CD14-positive monocyte (primary cell): ENCODE measurements around the gene ZNF565. TPM values are rescaled to one million over a fixed set of nuclear protein-coding genes. Genes with fewer than 3 reads are reported as not detected.

Experiments used
- DNase-seq, 3 donors: peaks; one replicate each; pipeline ENCODE4 v3.0.0-alpha.2; 2011 to 2022
- H2AFZ ChIP-seq: 2 replicates; pipeline ENCODE4 v1.6.0; 2012; ENCODE audit warnings: mild to moderate bottlenecking, low read depth, low read length, inconsistent platforms; ENCODE audit not compliant: insufficient read depth, poor library complexity, severe bottlenecking
- H3K27ac ChIP-seq, 2 donors: 1 replicate in 1 of 2; 2 replicates in 1 of 2; pipeline ENCODE4 v1.5.1; 2012 to 2013; ENCODE audit warnings: low read length in 2 of 2, control low read depth in 1 of 2, inconsistent platforms in 1 of 2, low read depth in 1 of 2, mild to moderate bottlenecking in 1 of 2
- H3K27me3 ChIP-seq, 2 donors: one replicate each; pipeline versions ENCODE4 v1.6.0 to v1.6.1; 2011 to 2013; ENCODE audit warnings: low read length in 2 of 2; ENCODE audit not compliant: control insufficient read depth in 2 of 2, insufficient read depth in 2 of 2
- H3K36me3 ChIP-seq, 2 donors: replicated peaks in 1 of 2; 1 replicate in 1 of 2; 2 replicates in 1 of 2; pipeline versions ENCODE4 v1.5.1 to v1.6.1; 2012 to 2013; ENCODE audit warnings: low read length in 2 of 2, control low read depth in 1 of 2, inconsistent platforms in 1 of 2, mild to moderate bottlenecking in 1 of 2; ENCODE audit not compliant: insufficient read depth in 2 of 2, control insufficient read depth in 1 of 2
- H3K4me1 ChIP-seq, 2 donors: 1 replicate in 1 of 2; 2 replicates in 1 of 2; pipeline versions ENCODE4 v1.5.1 to v1.6.1; 2012 to 2013; ENCODE audit warnings: low read length in 2 of 2, control low read depth in 1 of 2, inconsistent platforms in 1 of 2, mild to moderate bottlenecking in 1 of 2, moderate library complexity in 1 of 2; ENCODE audit not compliant: insufficient read depth in 2 of 2, control insufficient read depth in 1 of 2
- H3K4me2 ChIP-seq: replicated peaks from 2 replicates; pipeline ENCODE3; 2012; ENCODE audit warnings: low read length, moderate library complexity, mild to moderate bottlenecking; ENCODE audit not compliant: poor library complexity, severe bottlenecking; ENCODE audit errors: extremely low read depth
- H3K4me3 ChIP-seq, 3 experiments: fragments of 200-600 bp in 1 of 3; sonication (generic) in 1 of 3; replicated peaks in 1 of 3; 1 replicate in 2 of 3; 2 replicates in 1 of 3; pipeline ENCODE4 v1.5.1; 2011 to 2013; ENCODE audit warnings: low read length in 3 of 3, mild to moderate bottlenecking in 3 of 3, control low read depth in 2 of 3, low read depth in 2 of 3, inconsistent platforms in 1 of 3, moderate library complexity in 1 of 3
- H3K79me2 ChIP-seq: 2 replicates; pipeline ENCODE4 v1.6.0; 2012; ENCODE audit warnings: mild to moderate bottlenecking, control low read depth, inconsistent platforms, low read length, moderate library complexity; ENCODE audit not compliant: insufficient read depth
- H3K9ac ChIP-seq: 2 replicates; pipeline ENCODE4 v1.6.0; 2017; ENCODE audit warnings: low read length, mild to moderate bottlenecking; ENCODE audit not compliant: insufficient read depth, poor library complexity, severe bottlenecking
- H3K9me3 ChIP-seq, 2 donors: replicated peaks in 1 of 2; 1 replicate in 1 of 2; 2 replicates in 1 of 2; pipeline versions ENCODE4 v1.5.1 to v1.6.1; 2012 to 2013; ENCODE audit warnings: low read length in 2 of 2, control low read depth in 1 of 2; ENCODE audit not compliant: control insufficient read depth in 1 of 2, insufficient read depth in 1 of 2
- H4K20me1 ChIP-seq: 2 replicates; pipeline ENCODE4 v1.6.0; 2012; ENCODE audit warnings: mild to moderate bottlenecking, low read length, control low read depth, moderate library complexity; ENCODE audit not compliant: insufficient read depth
- H3K27ac Mint-ChIP-seq, 7 donors: one replicate each; pipeline ENCODE4 v1.8.0; 2020; ENCODE audit warnings: mild to moderate bottlenecking in 7 of 7, mixed read lengths in 7 of 7, moderate library complexity in 6 of 7, inconsistent platforms in 2 of 7
- H3K27me3 Mint-ChIP-seq, 3 donors: one replicate each; pipeline ENCODE4 v1.8.0; 2021 to 2022; ENCODE audit warnings: low read depth in 3 of 3, mild to moderate bottlenecking in 3 of 3, mixed read lengths in 3 of 3, moderate library complexity in 3 of 3, inconsistent platforms in 1 of 3
- H3K36me3 Mint-ChIP-seq, 2 donors: one replicate each; pipeline ENCODE4 v1.8.0; 2020; ENCODE audit warnings: mixed read lengths in 2 of 2, inconsistent platforms in 1 of 2, mild to moderate bottlenecking in 1 of 2
- H3K4me1 Mint-ChIP-seq: one replicate; pipeline ENCODE4 v1.8.0; 2020; ENCODE audit warnings: mild to moderate bottlenecking, mixed read lengths
- H3K4me3 Mint-ChIP-seq, 2 donors: one replicate each; pipeline ENCODE4 v1.8.0; 2020; ENCODE audit warnings: mild to moderate bottlenecking in 2 of 2, mixed read lengths in 2 of 2, moderate library complexity in 1 of 2
- H3K9me3 Mint-ChIP-seq, 7 donors: one replicate each; pipeline ENCODE4 v1.8.0; 2020 to 2022; ENCODE audit warnings: mixed read lengths in 7 of 7, mild to moderate bottlenecking in 6 of 7, moderate library complexity in 6 of 7, inconsistent platforms in 2 of 7
- CTCF ChIP-seq: fragments of 200-600 bp; IDR thresholded peaks from one replicate; pipeline ENCODE4 v1.8.0; 2022; ENCODE audit warnings: antibody characterized with exemption, mild to moderate bottlenecking
- WGBS: methylation state at CpG from one replicate; pipeline ENCODE4 v1.1.5; 2013; ENCODE audit warnings: missing lambda C conversion rate; ENCODE audit not compliant: insufficient coverage; 5-methylcytosine and 5-hydroxymethylcytosine counted together
- intact Hi-C, 2 donors: fragments of 100-400 bp; cut with micrococcal nuclease; formaldehyde crosslinking; loops; one replicate each; pipeline versions ENCODE4 v1.15.0 to v1.15.1; 2023
- polyA plus RNA-seq, 3 donors: library from polyadenylated mRNA; depleted of rRNA in 1 of 3; unstranded in 2 of 3; stranded (reverse) in 1 of 3; fragments of 300-500 nt in 2 of 3; fragments of >200 nt in 1 of 3; fragmentation: Illumina TruSeq in 2 of 3; gene quantifications; 1 replicate in 2 of 3; 2 replicates in 1 of 3; pipeline ENCODE4 v1.2.3, GENCODE V29; 2012 to 2021

ZNF565 gene
- polyA plus RNA-seq, 3 donors = 1.5 to 3.5 (median 2.1) TPM

GRCh38 chr19:36203293-36203692 is 11.2 kb downstream of the ZNF565 start:
- no peak overlapping the region for H3K4me2 ChIP-seq
- WGBS = 100% methylated on average over 1 of the region's 4 CpGs
- H3K27me3 ChIP-seq = no peaks in the 10 kb centered on the region
- H3K4me3 ChIP-seq = no peak overlapping the region
- Mint-ChIP-seq H3K4me1 (peaks cover 1% of the 10 kb centered on the region), H3K9me3 (no peaks in the 10 kb centered on the region), H3K4me3 (no peak overlapping the region), H3K36me3 (peaks cover 32 to 46% of the 10 kb centered on the region in 2 donors), H3K27ac (no peak overlapping the region), H3K27me3 (peaks cover 0 to 2% (median 2%) of the 10 kb centered on the region in 3 donors)
- H3K9ac ChIP-seq = no peak overlapping the region
- H2AFZ ChIP-seq = no peak overlapping the region
- H3K9me3 ChIP-seq = no peaks in the 10 kb centered on the region
- H3K79me2 ChIP-seq = no peaks in the 10 kb centered on the region
- peaks cover 2 to 14% of the 10 kb centered on the region in 2 donors for H3K36me3 ChIP-seq
- intact Hi-C loops = no loop called here
- no peak overlapping the region for H3K27ac ChIP-seq
- H3K4me1 ChIP-seq = no peaks in the 10 kb centered on the region
- H4K20me1 ChIP-seq = no peaks in the 10 kb centered on the region
- TF ChIP-seq CTCF = no peak
- DNase-seq = no peak

- no peak for DNase-seq
- peaks cover 0 to under 1% (median 0%) of the 10 kb centered on the region in 7 donors for H3K9me3 Mint-ChIP-seq
- H3K27ac ChIP-seq = no peak overlapping the region
- no peak overlapping the region for H3K9ac ChIP-seq
- no peaks in the 10 kb centered on the region for H3K4me1 ChIP-seq
- no peaks in the 10 kb centered on the region for H3K79me2 ChIP-seq
- H3K4me3 Mint-ChIP-seq = no peak overlapping the region
- no peak overlapping the region for H2AFZ ChIP-seq
- H3K4me1 Mint-ChIP-seq = no peaks in the 10 kb centered on the region
- H3K27ac Mint-ChIP-seq = no peak overlapping the region
- no peak for TF ChIP-seq CTCF
- WGBS = 100% methylated on average over 6 of the region's 6 CpGs
- intact Hi-C loops = no loop called here
- peaks cover 0 to 2% (median 2%) of the 10 kb centered on the region in 3 donors for H3K27me3 Mint-ChIP-seq
- H4K20me1 ChIP-seq = no peaks in the 10 kb centered on the region
- H3K27me3 ChIP-seq = no peaks in the 10 kb centered on the region
- H3K36me3 ChIP-seq = peaks cover 2 to 14% of the 10 kb centered on the region in 2 donors
- no peak overlapping the region for H3K4me3 ChIP-seq
- peaks cover 37 to 48% of the 10 kb centered on the region in 2 donors for H3K36me3 Mint-ChIP-seq
- H3K9me3 ChIP-seq = no peaks in the 10 kb centered on the region
- no peak overlapping the region for H3K4me2 ChIP-seq
Observed at GRCh38 chr19:36201684-36202083, 12.8 kb downstream of the ZNF565 start.
